Gastroesophageal sphincter (tissue), 3 donors: ENCODE measurements around the gene SSBP2.

Experiments used
- POLR2A ChIP-seq, 2 donors: fragments of 450-650 bp; IDR thresholded peaks; one replicate each; pipeline ENCODE4 v1.6.1; 2017; ENCODE audit warnings: antibody characterized with exemption in 2 of 2, mild to moderate bottlenecking in 2 of 2, moderate library complexity in 1 of 2
- POLR2AphosphoS5 ChIP-seq: sonication (generic); formaldehyde crosslinking; IDR thresholded peaks from one replicate; pipeline ENCODE4 v1.6.1; 2017; ENCODE audit warnings: antibody characterized with exemption
- TF ChIP-seq, protein P1 (sequence below), 4 experiments: fragments of 200-600 bp in 2 of 4; fragments of 450-650 bp in 2 of 4; sonication (generic) in 1 of 4; IDR thresholded peaks; one replicate each; pipeline ENCODE4 v1.5.1; 2017 to 2019; ENCODE audit warnings: antibody characterized with exemption in 4 of 4, mild to moderate bottlenecking in 2 of 4, moderate library complexity in 2 of 4

DNA sequence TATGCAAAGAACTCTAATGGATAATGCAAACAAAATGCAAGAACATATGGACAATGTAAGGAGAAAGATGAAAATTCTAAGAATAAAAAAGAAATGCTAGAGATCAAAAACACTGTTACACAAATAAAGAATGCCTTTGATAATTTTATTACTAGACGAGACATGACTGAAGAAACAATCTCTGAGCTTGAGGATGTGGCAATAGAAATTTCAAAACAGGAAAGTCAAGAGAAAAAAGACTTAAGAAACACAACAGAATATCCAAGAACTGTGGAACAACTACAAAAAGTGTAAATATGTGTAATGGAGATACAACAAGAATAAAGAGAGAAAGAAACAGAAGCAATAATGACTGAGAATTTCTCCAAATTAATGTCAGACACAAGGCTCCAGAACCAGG lies 216.5 kb downstream of the SSBP2 start:
- TF ChIP-seq, protein P1, sequence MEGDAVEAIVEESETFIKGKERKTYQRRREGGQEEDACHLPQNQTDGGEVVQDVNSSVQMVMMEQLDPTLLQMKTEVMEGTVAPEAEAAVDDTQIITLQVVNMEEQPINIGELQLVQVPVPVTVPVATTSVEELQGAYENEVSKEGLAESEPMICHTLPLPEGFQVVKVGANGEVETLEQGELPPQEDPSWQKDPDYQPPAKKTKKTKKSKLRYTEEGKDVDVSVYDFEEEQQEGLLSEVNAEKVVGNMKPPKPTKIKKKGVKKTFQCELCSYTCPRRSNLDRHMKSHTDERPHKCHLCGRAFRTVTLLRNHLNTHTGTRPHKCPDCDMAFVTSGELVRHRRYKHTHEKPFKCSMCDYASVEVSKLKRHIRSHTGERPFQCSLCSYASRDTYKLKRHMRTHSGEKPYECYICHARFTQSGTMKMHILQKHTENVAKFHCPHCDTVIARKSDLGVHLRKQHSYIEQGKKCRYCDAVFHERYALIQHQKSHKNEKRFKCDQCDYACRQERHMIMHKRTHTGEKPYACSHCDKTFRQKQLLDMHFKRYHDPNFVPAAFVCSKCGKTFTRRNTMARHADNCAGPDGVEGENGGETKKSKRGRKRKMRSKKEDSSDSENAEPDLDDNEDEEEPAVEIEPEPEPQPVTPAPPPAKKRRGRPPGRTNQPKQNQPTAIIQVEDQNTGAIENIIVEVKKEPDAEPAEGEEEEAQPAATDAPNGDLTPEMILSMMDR (IDR thresholded peaks at IDR 0.05), result no peak
- TF ChIP-seq POLR2AphosphoS5 (no peak), POLR2A (IDR thresholded peaks at IDR 0.05) (no peak)
